ENCODE data around the gene DYNC1I2.

Gene DYNC1I2

GRCh38 chr2:171785450-171785849 is 98.2 kb downstream of the DYNC1I2 start:
- no peak for DNase-seq

GRCh38 chr2:171787333-171788072 is 100.2 kb downstream of the DYNC1I2 start:
- no peak for DNase-seq

GRCh38 chr2:171788316-171788993 is 101.2 kb downstream of the DYNC1I2 start:
- no peak for DNase-seq

GRCh38 chr2:171789956-171790355 is 102.7 kb downstream of the DYNC1I2 start:
- DNase-seq, result no peak

- no peak for DNase-seq
Observed at GRCh38 chr2:171791361-171791760, 104.1 kb downstream of the DYNC1I2 start.

GRCh38 chr2:171792157-171792556 is 104.9 kb downstream of the DYNC1I2 start:
- no peak for DNase-seq

- no peak for DNase-seq
Observed at GRCh38 chr2:171792886-171793580, 105.8 kb downstream of the DYNC1I2 start.

- DNase-seq, result peak in 1 of 5 experiments; percentile 67
Observed at GRCh38 chr2:171793691-171794678, 106.7 kb downstream of the DYNC1I2 start.

- DNase-seq, result no peak
Observed at GRCh38 chr2:171794918-171795317, 107.6 kb downstream of the DYNC1I2 start.

All from T-helper 2 cell (primary cell).